Regular cardiac myocyte (primary cell): ENCODE measurements around the gene REV1. TPM values are rescaled to one million over a fixed set of nuclear protein-coding genes. Genes with fewer than 3 reads are reported as not detected.

Experiments used
- total RNA-seq: library from RNA; depleted of rRNA; stranded (reverse); fragments of >200 nt; gene quantifications from 2 replicates; pipeline ENCODE4 v1.2.3, GENCODE V29; 2014

REV1 gene
- total RNA-seq: 24.2 and 31.9 TPM in 2 replicates

DNA sequence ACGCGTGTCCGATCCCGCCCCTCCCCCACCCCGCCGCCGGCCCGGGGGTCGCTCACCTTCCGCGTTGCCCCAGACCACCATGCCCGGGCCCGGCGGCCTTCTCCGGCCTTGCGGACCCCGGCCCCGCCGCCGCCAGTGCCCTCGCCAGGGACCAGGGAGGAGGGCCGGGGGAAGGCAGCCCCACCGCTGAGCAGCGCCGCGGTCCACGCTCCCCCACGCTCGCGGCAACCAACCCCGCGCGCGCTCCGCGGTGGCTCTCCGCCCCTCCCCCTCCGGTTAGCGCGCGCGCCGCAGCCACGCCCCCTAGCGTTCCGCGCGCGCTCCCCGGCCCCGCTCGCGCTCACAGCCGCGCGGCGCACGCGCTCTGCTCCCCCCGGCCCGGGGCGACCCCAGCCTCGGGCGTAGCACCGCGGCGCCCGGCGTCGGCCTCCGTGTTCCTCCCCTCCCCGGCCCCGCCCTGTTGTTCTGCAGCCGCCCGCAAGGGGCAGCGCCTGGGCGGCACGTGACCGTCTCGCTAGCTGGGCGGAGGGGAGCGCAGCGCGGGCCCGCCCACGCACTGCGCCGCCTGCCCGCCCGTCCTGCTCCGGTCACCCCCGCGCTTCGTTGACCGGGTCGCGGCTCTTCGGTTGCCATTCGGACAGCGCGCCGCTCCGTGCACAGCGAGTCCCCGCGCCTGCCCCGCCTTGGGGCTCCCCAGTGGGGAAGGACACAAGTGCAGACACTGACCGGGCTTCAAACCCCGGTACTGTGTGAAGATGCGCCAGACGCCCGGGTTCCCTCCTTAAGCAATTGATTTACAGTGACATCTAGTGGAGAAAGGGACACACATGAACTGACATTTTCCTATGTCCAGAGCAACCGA lies at the start of gene REV1:
TSS of gene REV1 (minus strand) at position 257 of the 862 bp plus-strand sequence. CDS start 25,042 bp downstream, outside the sequence.

Other genes starting within 250 kb of the REV1 start
- gene LYG2, start 234.4 kb downstream of the REV1 start, total RNA-seq: not detected in 2 replicates
- gene LYG1, start 188.8 kb downstream of the REV1 start, total RNA-seq: 0.19 and 0.85 TPM in 2 replicates
- gene TXNDC9, start 153.7 kb downstream of the REV1 start, total RNA-seq: 62.0 and 89.9 TPM in 2 replicates
- gene EIF5B, start 152.6 kb downstream of the REV1 start, total RNA-seq: 22.4 and 25.7 TPM in 2 replicates